ELR (cell line): ENCODE measurements around the gene ZNF783.
"Not testable (repeated sequence)": the region's sequence is repeated elsewhere in the genome, so short reads cannot be mapped to it uniquely, and the experiment has no call there.

Source experiments
- DNase-seq: peaks from one replicate; pipeline ENCODE4 v3.0.0-alpha.2; 2015; ENCODE audit warnings: low read depth

Gene ZNF783

DNA sequence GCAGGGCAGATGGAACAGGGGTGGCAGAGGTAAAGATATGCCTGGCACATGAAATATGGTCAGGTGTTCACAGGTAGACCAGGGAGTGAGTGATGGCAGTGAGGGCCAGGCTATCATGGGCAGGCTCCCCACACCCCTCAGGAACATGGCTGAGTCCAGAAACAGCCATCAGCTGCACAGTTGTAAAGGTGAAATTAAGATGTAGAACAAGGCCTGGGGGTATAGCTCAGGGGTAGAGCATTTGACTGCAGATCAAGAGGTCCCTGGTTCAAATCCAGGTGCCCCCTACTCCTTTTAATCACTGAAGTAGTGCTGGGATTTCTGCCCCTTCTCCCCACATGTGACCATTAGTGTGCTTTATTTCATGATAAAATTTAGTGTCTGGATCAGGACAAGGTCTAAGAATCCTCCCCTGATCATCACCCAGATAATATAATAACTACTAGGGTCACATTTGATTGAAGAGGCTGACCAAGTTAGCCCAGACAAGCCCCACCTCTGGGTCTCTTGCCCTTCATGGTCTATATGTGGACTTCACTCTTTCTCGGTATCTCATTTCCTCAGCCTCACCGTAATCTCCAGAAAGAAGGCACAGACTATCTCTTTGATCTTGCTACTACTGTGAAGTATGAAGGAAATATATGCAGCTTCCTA lies 69.0 kb downstream of the ZNF783 start:
- DNase-seq = peak; percentile 20

DNA sequence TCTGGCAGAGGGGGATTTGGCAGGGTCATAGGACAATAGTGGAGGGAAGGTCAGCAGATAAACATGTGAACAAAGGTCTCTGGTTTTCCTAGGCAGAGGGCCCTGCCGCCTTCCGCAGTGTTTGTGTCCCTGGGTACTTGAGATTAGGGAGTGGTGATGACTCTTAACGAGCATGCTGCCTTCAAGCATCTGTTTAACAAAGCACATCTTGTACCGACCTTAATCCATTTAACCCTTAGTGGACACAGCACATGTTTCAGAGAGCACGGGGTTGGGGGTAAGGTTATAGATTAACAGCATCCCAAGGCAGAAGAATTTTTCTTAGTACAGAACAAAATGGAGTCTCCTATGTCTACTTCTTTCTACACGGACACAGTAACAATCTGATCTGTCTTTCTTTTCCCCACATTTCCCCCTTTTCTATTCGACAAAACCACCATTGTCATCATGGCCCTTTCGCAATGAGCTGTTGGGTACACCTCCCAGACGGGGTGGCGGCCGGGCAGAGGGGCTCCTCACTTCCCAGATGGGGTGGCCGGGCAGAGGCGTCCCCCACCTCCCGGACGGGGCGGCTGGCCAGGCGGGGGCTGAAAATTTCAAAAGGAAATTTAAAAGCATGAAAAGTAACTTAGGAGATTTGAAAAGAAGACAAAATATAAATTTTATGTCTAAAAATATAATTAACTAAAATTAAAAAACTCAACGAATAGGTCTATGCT lies 70.8 kb downstream of the ZNF783 start:
- not testable (repeated sequence) for DNase-seq

DNA sequence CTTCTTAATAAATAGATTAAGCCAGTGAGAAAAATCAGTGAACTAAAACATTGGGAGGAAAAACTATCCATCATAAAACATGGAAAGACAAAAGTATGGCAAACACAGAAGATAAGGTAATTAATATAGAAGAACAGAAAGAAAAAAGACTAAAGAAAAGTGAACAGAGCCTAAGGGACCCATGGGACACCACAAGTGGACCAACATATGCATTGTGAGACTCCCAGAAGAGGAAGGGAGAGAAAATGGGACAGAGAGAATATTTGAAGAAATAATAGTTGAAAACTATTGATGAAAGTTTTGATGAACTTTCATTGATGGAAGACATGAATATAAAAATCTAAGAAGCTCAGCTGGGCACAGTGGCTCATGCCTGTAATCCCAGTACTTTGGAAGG lies 71.3 kb downstream of the ZNF783 start:
- no peak for DNase-seq

DNA sequence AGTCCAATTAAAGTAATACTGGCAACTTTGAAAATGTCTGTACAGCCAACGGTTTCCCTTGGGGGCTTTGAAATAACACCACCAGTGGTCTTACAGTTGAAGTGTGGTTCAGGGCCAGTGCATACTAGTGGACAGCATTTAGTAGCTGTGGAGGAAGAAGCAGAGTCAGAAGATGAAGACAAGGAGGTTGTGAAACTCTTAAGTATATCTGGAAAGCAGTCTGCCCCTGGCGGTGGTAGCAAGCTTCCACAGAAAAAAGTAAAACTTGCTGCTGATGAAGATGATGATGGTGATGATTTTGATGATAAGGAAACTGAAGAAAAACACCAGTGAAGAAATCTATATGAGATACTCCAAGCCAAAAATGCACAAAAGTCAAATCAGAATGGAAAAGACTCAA lies 72.2 kb downstream of the ZNF783 start:
- no peak for DNase-seq
